K562 (cell line): ENCODE results near the gene HS3ST3B1. TPM values are rescaled to one million over a fixed set of nuclear protein-coding genes. Genes with fewer than 3 reads are reported as not detected.

ENCODE experiments used
- ATAC-seq: fragments of 200-7000 bp; cut with Tn5 transposase; 3 replicates; pipeline ENCODE4 v1.9.1; 2020; ENCODE audit warnings: moderate library complexity
- BruUV-seq: library from RNA; stranded (reverse); fragments of 400-500 nt; replicated peaks from 2 replicates; lab custom pipeline; 2021; lab: Mats Ljungman, UMichigan
- CTCF ChIA-PET: fragments of 300-600 bp; formaldehyde crosslinking; extraction: SDS; loops from one replicate; lab custom pipeline; 2021; ENCODE audit warnings: low intra/inter-chr PET ratio; lab: Yijun Ruan, JAX
- POLR2A ChIA-PET: fragments of 300-600, 350-650 bp; sonication (Branson Sonifier 250); formaldehyde crosslinking; extraction: SDS; loops from one replicate; lab custom pipeline; 2021; ENCODE audit warnings: antibody characterized with exemption, inconsistent platforms; lab: Yijun Ruan, JAX
- DNase-seq, 4 experiments: peaks; one replicate each; pipeline versions ENCODE4 v3.0.0 to v3.0.0-alpha.2; 2011 to 2018; ENCODE audit warnings: low spot score in 3 of 4, mixed read lengths in 3 of 4; ENCODE audit errors: extremely low read depth in 1 of 4
- FAIRE-seq: peaks from 2 replicates; lab custom pipeline; 2011; peaks lifted over from hg19 to GRCh38; lab: Jason Lieb, UNC
- H2AFZ ChIP-seq: 2 replicates; pipeline ENCODE4 v1.6.0; 2011; ENCODE audit warnings: low read depth, low read length, control low read depth, inconsistent platforms
- H3K27ac ChIP-seq: fragments of 200-600 bp; 3 replicates; pipeline ENCODE4 v1.8.0; 2011; ENCODE audit warnings: low read depth, mild to moderate bottlenecking, control low read depth, inconsistent platforms, low read length, moderate library complexity, mixed read lengths; ENCODE audit errors: extremely low read depth
- H3K27me3 ChIP-seq, 2 experiments: fragments of 300-600 bp in 1 of 2; 2 replicates in 1 of 2; 3 replicates in 1 of 2; pipeline versions ENCODE4 v1.6.0 to v1.8.0; 2011; ENCODE audit warnings: inconsistent platforms in 2 of 2, low read length in 2 of 2, mild to moderate bottlenecking in 1 of 2, mixed read lengths in 1 of 2, moderate library complexity in 1 of 2; ENCODE audit not compliant: control insufficient read depth in 2 of 2, insufficient read depth in 2 of 2
- H3K36me3 ChIP-seq: fragments of 300-600 bp; 3 replicates; pipeline ENCODE4 v1.8.0; 2011; ENCODE audit warnings: mild to moderate bottlenecking, low read length, inconsistent platforms; ENCODE audit not compliant: control insufficient read depth, insufficient read depth
- H3K4me1 ChIP-seq, 2 experiments: fragments of 200-600 bp in 1 of 2; replicated peaks in 1 of 2; 2 replicates in 1 of 2; 3 replicates in 1 of 2; pipeline versions ENCODE4 v1.5.1 to v1.8.0; 2011; ENCODE audit warnings: inconsistent platforms in 2 of 2, low read length in 2 of 2, mild to moderate bottlenecking in 1 of 2, mixed read lengths in 1 of 2, moderate library complexity in 1 of 2; ENCODE audit not compliant: control insufficient read depth in 2 of 2, insufficient read depth in 2 of 2
- H3K4me2 ChIP-seq: 2 replicates; pipeline ENCODE4 v1.6.1; 2011; ENCODE audit warnings: low read length, control low read depth, inconsistent platforms, mixed read lengths; ENCODE audit not compliant: insufficient read depth
- H3K4me3 ChIP-seq: fragments of 200-600 bp; sonication (generic), shearing (Covaris generic); 2 replicates; pipeline ENCODE4 v1.5.1; 2016; ENCODE audit warnings: control low read depth, inconsistent platforms
- H3K79me2 ChIP-seq: fragments of 200-600 bp; 3 replicates; pipeline ENCODE4 v1.8.0; 2011; ENCODE audit warnings: low read length, inconsistent platforms; ENCODE audit not compliant: control insufficient read depth, insufficient read depth
- H3K9ac ChIP-seq, 2 experiments: 2 replicates each; pipeline versions ENCODE4 v1.6.0 to v1.6.1; 2011; ENCODE audit warnings: low read depth in 2 of 2, low read length in 2 of 2, control low read depth in 1 of 2, inconsistent platforms in 1 of 2, mild to moderate bottlenecking in 1 of 2, mixed read lengths in 1 of 2; ENCODE audit not compliant: insufficient read depth in 1 of 2
- H3K9me1 ChIP-seq: one replicate; pipeline ENCODE4 v1.6.0; 2011; ENCODE audit warnings: inconsistent platforms, mild to moderate bottlenecking, low read length, moderate library complexity; ENCODE audit not compliant: control insufficient read depth, insufficient read depth
- H3K9me3 ChIP-seq: replicated peaks from 2 replicates; pipeline ENCODE4 v1.5.1; 2011; ENCODE audit warnings: low read depth, low read length, inconsistent platforms; ENCODE audit not compliant: control insufficient read depth, insufficient read depth
- H4K20me1 ChIP-seq: replicated peaks from 2 replicates; pipeline ENCODE4 v1.6.1; 2011; ENCODE audit warnings: low read length, inconsistent platforms, mixed read lengths; ENCODE audit not compliant: control insufficient read depth, insufficient read depth
- ATF3 ChIP-seq, 2 experiments: fragments of 450-650 bp in 1 of 2; sonication (generic) in 1 of 2; formaldehyde crosslinking in 1 of 2; IDR thresholded peaks in 1 of 2; conservative IDR thresholded peaks in 1 of 2; 2 replicates each; pipeline versions ENCODE4 v1.6.1 to v1.8.1; 2016 to 2023; ENCODE audit warnings: mild to moderate bottlenecking in 2 of 2, moderate library complexity in 2 of 2, inconsistent platforms in 1 of 2, missing genetic modification reagents in 1 of 2
- HSF4 ChIP-seq: fragments of 250-450 bp; sonication (Bioruptor Pico); IDR thresholded peaks from 2 replicates; pipeline ENCODE4 v2.1.2; 2022; ENCODE audit warnings: mild to moderate bottlenecking, moderate library complexity, borderline replicate concordance
- L3MBTL2 ChIP-seq: fragments of 450-650 bp; IDR thresholded peaks from 2 replicates; pipeline ENCODE4 v1.6.1; 2016; ENCODE audit warnings: mild to moderate bottlenecking, moderate library complexity
- MCM3 ChIP-seq: fragments of 450-650 bp; IDR thresholded peaks from 2 replicates; pipeline ENCODE4 v1.6.1; 2016
- PATZ1 ChIP-seq: fragments of 250-450 bp; sonication (Bioruptor Pico); IDR thresholded peaks from 2 replicates; pipeline ENCODE4 v1.5.0; 2020; ENCODE audit warnings: mild to moderate bottlenecking, borderline replicate concordance
- SP2 ChIP-seq: IDR thresholded peaks from 2 replicates; pipeline ENCODE4 v1.6.1; 2011; ENCODE audit warnings: mild to moderate bottlenecking, low read depth, low read length, moderate library complexity; ENCODE audit not compliant: poor library complexity, severe bottlenecking; ENCODE audit errors: extremely low read depth
- ZNF445 ChIP-seq: fragments of 250-450 bp; sonication (Bioruptor Pico); IDR thresholded peaks from 2 replicates; pipeline ENCODE4 v1.4.0; 2020; ENCODE audit warnings: low read depth, mild to moderate bottlenecking, moderate library complexity
- ZNF512 ChIP-seq: IDR thresholded peaks from 2 replicates; pipeline ENCODE4 v1.6.1; 2016; ENCODE audit warnings: missing genetic modification characterization, missing compliant biosample characterization
- ZNF561 ChIP-seq: fragments of 450-650 bp; formaldehyde crosslinking; conservative IDR thresholded peaks from 2 replicates; pipeline ENCODE4 v1.4.0; 2020; ENCODE audit warnings: mild to moderate bottlenecking, moderate library complexity
- ZNF764 ChIP-seq: fragments of 250-450 bp; sonication (Bioruptor Pico); IDR thresholded peaks from 2 replicates; pipeline ENCODE4 v1.4.0; 2020; ENCODE audit warnings: low read depth, mild to moderate bottlenecking, moderate library complexity
- WGBS: fragments of 100-300 bp; shearing (Covaris generic); methylation state at CpG from one replicate; pipeline ENCODE4 v1.1.6; 2016; ENCODE audit warnings: low coverage, mixed read lengths; ENCODE audit not compliant: insufficient coverage; ENCODE audit errors: missing lambda C conversion rate; 5-methylcytosine and 5-hydroxymethylcytosine counted together
- in situ Hi-C: fragments of 300-500 bp; cut with MboI; formaldehyde crosslinking; loops from 4 replicates; pipeline ENCODE4 v1.15.0; 2018; ENCODE audit warnings: inconsistent platforms, mixed read lengths
- intact Hi-C: fragments of 100-400 bp; cut with micrococcal nuclease; formaldehyde crosslinking; loops from 2 replicates; pipeline ENCODE4 v1.14.2; 2022
- polyA plus RNA-seq, 8 experiments: library from polyadenylated mRNA; depleted of rRNA in 4 of 8; stranded (reverse) in 5 of 8; unstranded in 3 of 8; fragments of >200 nt; fragmentation: Nextera tagmentation in 2 of 8; fragmentation: Illumina TruSeq in 1 of 8; extraction: Ambion mirVana in 2 of 8; extraction: Trizol in 1 of 8; gene quantifications; 2 replicates each; pipeline versions ENCODE4 v1.2.1 to v1.2.3, GENCODE V29; 2011 to 2014; ENCODE audit warnings: inconsistent platforms in 1 of 8, missing spikeins in 1 of 8
- total RNA-seq, 7 experiments: library from RNA; depleted of rRNA in 6 of 7; stranded (reverse); fragments of >200 nt in 6 of 7; fragmentation: Illumina TruSeq in 2 of 7; extraction: Trizol in 2 of 7; gene quantifications; 2 replicates each; pipeline versions ENCODE4 v1.2.1 to v1.2.3, GENCODE V29; 2011 to 2021; ENCODE audit warnings: low replicate concordance in 1 of 7

Gene HS3ST3B1
- total and polyA plus RNA-seq, 9 of the 15 experiments (the other 6 are each of a cell fraction or from before 2014, with no cell fraction given): 1.9 to 12.9 (median 3.7) TPM

GRCh38 chr17:14311186-14311705 is 10.4 kb downstream of the HS3ST3B1 start:
- Histone ChIP-seq H3K27ac (no peak overlapping the region), H3K4me2 (no peak overlapping the region), H3K27me3 (no peaks in the 10 kb centered on the region), H3K79me2 (peaks cover 40% of the 10 kb centered on the region), H3K9me1 (no peaks in the 10 kb centered on the region), H4K20me1 (no peaks in the 10 kb centered on the region), H3K9ac (no peak overlapping the region), H2AFZ (no peak overlapping the region), H3K4me3 (no peak overlapping the region), H3K9me3 (no peaks in the 10 kb centered on the region), H3K4me1 (peaks cover 10 to 14% of the 10 kb centered on the region in 2 experiments; a peak in 3 of 5 replicates), H3K36me3 (peaks cover 9% of the 10 kb centered on the region; the same call in 1 of the 3 replicates)
- no peak for FAIRE-seq
- 87% methylated on average over 8 of the region's 10 CpGs for WGBS
- DNase-seq: no peak
- no peak for ATAC-seq
- ChIA-PET POLR2A (no interaction called here), CTCF (no interaction called here)
- in situ Hi-C loops: no loop called here
- intact Hi-C loops: no loop called here
- no TSS peak for BruUV-seq
- TF ChIP-seq ATF3 (IDR thresholded peaks at IDR 0.05) (no peak), ATF3 (CRISPR knock-in tag; conservative IDR thresholded peaks at IDR 0.05) (no peak), SP2 (no peak), HSF4 (no peak), ZNF561 (CRISPR knock-in tag) (no peak), ZNF764 (CRISPR knock-in tag) (no peak), PATZ1 (CRISPR knock-in tag) (no peak), ZNF512 (tag) (no peak), L3MBTL2 (no peak), ZNF445 (no peak), MCM3 (no peak)
